GM13976 (cell line): ENCODE data around the gene SEC61A1.

Experiments used
- DNase-seq: peaks from one replicate; pipeline ENCODE4 v3.0.0; 2012; ENCODE audit warnings: low spot score
- CTCF ChIP-seq: IDR thresholded peaks from 2 replicates; pipeline ENCODE4 v1.5.1; 2012; ENCODE audit warnings: borderline replicate concordance, mild to moderate bottlenecking; ENCODE audit not compliant: insufficient read depth; ENCODE audit errors: extremely low read depth, missing control alignments, control extremely low read depth
- in situ Hi-C: fragments of 300-500 bp; cut with MboI; formaldehyde crosslinking; loops from one replicate; pipeline ENCODE4 v1.12.0; 2022; ENCODE audit warnings: low sequenced_read_pairs, mixed read lengths, inconsistent platforms; ENCODE audit not compliant: unreplicated experiment

SEC61A1 gene

DNA sequence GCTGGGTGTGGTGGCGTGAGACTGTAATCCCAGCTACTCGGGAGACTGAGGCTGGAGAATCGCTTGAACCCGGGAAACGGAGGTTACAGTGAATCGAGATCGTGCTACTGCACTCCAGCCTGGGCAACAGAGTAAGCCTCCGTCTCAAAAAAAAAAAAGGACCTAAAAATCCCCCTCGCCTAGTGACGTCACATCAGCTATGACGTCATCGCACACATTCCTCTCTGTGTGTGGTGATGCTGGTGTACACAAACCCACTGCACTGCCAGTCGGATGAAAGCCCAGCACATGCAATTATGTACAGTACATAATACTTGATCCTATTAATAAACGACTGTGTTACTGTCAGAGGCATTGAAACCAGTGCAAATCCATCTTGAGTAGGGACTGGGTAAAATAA lies 40.2 kb upstream of the SEC61A1 start:
- in situ Hi-C loops = no loop called here
- TF ChIP-seq CTCF = no peak
- DNase-seq = no peak

DNA sequence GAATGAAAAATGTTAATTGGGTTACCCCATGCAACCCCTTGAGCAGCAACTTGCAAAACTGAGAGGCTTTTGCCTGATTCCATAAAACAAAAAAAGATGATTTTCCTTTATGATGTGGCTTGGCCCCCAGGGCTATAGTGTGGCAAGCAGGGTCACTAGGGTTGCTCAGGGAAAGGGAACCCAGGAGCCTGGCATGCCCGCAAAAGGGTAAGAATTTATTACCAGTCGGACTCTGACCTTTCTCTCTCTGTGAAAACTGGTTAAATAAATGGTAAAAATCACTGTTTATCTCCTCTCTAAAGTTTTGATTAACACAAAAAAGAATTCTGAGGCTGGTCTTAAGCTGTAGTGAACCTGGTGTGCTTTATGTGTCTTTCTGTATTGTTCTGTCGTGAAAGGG lies 37.7 kb upstream of the SEC61A1 start:
- no peak for DNase-seq
- TF ChIP-seq CTCF = no peak
- in situ Hi-C loops = no loop called here

DNA sequence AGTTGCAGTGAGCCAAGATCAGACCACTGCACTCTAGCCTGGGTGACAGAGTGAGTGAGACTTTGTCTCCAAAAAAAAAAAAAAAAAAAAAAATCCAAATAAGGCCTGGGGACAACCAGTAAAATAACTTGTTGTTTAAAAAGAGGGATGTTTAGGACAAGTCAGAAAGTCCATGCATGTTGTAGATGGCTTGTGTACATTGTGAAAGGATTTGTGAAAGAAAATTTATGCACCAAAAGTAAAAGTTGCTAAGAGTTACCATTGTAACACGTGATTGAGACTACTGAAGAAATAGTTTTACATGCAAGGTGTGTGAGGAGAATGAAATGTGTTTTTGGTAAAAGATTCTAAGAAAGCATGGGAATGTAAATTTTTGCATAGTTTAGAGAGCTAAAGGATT lies 35.7 kb upstream of the SEC61A1 start:
- in situ Hi-C loops = no loop called here
- no peak for TF ChIP-seq CTCF
- DNase-seq = no peak

GRCh38 chr3:128021768-128022372 lies 30.4 kb upstream of the SEC61A1 start:
- in situ Hi-C loops = no loop called here
- no peak for DNase-seq
- TF ChIP-seq CTCF = no peak

DNA sequence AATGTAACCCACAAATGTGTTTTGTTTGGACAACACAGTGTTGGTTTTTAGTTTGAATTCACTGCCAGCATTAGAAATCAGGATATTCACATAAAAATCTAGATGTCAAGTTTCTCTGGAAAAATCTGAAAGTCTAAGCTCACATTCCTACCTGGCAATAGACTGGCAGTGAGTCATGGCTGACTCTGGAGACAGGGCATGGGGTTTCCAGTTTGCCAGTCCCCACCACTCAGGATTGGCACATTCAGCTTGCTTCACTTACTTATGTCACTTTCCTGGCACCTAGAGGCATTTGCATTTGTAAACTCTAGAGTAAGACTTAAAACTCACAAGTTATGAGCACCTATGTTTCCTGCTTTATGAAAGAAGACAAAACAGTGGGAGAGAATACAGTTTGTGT lies 19.1 kb upstream of the SEC61A1 start:
- no peak for DNase-seq
- no peak for TF ChIP-seq CTCF
- in situ Hi-C loops = no loop called here

DNA sequence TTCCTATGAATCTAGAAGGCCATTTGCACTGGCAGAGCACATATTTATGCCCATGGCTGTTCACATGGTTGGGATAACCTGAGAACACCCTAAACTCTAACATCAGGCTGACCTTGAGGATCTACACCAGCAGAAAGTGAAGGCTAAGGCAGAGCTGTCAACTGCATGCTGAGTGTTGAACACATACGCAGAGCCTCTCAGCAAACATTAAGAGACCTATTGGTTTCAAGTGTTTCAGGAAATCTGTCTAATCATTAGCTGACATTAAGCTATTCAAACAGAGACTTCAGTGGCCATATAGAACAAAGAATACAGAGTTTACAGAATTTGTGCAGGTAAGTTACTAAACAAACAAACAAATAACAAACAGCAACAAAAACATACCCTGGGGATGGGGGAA lies 16.1 kb upstream of the SEC61A1 start:
- TF ChIP-seq CTCF = no peak

GRCh38 chr3:128040041-128040440 lies 12.2 kb upstream of the SEC61A1 start:
- TF ChIP-seq CTCF = no peak
- DNase-seq = no peak
- in situ Hi-C loops = no loop called here

More for the DNA sequence above, 16.1 kb upstream of the SEC61A1 start:
- no peak for DNase-seq
- in situ Hi-C loops = no loop called here
